GM21367 (cell line): Measurements from ENCODE around the gene PCNX2.
"Not testable (repeated sequence)": the region's sequence is repeated elsewhere in the genome, so short reads cannot be mapped to it uniquely, and the experiment has no call there.

Source experiments
- ATAC-seq: cut with Tn5 transposase; IDR thresholded peaks from one replicate; pipeline ENCODE4 v1.9.1; 2021; ENCODE audit not compliant: unreplicated experiment

The PCNX2 gene

DNA sequence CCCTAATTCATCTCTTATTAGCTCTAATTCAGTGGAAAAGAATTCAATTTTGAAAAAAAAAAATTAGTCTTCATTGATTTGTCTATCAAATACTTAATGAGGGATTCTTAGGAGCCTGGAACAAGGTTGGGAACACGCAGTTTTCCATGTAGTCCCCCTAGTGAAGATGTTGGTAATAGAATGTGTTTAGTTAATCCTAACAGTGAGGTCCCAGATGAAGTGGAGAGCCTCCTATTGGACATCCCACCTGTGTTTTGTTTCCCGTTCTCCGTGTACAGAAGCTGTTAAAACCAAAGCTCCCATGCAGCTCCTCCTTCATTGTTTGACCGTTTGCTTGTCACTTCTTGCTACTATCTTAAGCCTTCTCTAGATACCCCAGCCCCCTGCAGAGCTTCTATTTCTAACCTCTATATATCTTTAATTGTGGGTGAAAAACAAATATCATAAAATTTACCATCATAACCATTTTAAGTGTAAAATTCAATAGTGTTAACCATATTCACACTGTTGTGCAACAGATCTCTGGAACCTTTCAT, 67.5 kb downstream of the PCNX2 start:
- no peak for ATAC-seq

DNA sequence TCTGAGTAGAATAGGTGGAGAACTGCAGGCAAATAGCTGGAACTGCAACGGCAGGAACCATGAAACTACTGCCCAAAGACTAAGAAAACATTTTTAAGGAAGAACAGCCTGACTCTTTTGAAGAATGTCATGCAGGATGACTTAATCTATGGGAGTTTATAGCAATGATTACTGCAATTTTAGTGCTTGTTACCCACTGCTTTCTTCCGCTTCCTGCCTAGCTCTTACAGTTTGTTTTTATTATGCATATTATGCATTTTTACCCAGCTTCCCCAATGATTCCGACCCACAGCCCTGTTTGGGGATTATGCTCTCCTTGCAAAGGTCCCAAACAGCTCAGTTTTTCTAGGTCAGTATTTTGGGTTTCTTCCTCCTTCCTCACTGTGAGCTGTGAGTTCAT, 71.2 kb downstream of the PCNX2 start:
- ATAC-seq = no peak

DNA sequence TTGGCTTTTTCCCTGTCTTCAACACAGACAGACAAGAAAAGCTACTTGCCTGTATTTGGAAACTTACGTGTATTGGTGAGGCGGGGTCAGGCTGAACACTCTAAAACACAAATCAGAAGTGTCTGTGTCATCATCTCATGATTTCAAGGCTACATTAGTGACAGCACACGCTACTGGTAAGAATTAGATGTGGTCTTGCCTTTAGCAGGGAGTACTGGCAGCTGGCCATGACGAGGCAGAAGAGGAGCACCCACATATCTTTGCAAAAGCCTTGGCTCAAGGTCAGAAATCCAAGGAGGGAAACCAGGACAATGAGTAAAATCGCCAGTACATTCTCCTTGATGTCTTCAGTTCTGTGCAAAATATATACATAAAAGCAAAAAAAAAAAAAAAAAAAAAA, 77.7 kb downstream of the PCNX2 start:
- ATAC-seq = no peak

DNA sequence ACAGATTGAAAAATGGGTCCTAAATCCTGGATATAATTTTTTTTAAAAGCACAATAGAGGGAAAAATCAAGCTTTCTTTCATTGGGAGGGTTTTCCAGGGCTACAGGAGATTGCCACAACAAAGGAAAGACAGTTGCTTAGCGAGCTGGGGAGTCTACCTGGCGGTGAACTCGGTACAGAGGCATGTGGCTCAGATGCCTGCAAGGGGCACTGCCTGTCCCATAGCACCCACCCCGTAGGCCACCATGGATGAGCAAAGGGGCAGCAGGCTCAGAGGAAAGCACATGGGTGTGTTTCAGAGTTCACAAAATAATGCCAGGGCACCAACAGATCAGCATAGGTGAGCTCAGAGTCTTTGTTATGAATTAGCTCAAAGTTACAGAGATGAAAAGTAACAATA, 79.5 kb downstream of the PCNX2 start:
- ATAC-seq = no peak

- no peak for ATAC-seq
Observed at GRCh38 chr1:233215135-233215760, 80.3 kb downstream of the PCNX2 start.

- no peak for ATAC-seq
Observed at GRCh38 chr1:233211595-233211994, 83.9 kb downstream of the PCNX2 start.

DNA sequence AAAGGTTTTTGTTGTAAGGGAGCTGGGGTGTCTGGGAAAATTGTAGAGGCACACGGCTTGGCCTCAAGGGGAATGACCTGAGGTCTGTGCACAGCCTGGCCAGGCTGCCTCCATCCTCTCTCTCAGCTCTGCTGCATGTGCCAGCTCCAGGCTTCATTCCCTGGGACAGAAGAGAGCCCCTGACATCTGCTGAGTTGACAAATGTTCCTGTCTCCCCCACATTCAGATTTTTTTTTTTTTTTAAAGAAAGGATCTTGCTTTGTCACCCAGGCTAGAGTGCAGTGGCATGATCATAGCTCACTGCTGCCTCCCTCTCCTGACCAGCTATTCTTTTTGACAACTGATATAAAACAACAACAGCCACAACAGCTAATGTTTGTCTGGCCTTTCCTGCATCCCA, 84.4 kb downstream of the PCNX2 start:
- ATAC-seq = no peak

DNA sequence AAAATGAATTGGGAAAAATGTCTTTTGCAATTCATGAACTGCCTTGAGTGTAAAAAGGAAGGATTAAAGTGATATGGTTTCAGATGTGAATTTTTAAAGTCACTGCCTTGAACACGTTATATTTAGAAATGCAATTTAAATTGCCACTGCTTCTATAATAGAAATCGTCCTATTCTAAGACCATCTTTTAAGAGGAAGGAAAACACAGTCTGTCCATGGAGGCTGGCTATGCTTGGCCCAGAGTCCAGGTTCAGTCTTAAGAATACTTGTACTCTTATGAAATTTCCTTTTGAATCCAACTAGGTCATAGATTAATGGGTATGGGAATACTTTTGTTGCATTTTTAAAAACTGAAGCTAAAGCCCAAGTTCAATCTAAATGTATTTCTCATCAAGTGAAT, 86.0 kb downstream of the PCNX2 start:
- ATAC-seq = no peak

DNA sequence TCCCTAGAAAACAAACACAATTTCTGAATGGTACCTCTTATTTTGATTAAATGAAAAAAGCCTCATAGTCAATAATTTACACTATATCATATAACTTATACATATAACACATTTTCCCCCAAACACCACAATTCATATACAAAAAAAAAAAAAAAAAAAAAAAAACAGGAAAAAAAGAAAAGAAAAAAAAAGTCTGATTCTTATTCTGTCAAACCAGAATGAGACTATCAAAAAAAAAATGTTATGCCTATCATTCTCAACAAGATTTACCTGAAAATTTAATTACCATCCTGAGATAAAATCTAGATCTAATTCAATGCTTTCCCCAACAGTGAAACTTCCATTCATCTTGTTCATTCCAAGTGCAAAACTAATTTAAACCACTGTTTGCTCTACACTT, 86.8 kb downstream of the PCNX2 start:
- no peak for ATAC-seq

- no peak for ATAC-seq
Observed at GRCh38 chr1:233197940-233198339, 97.6 kb downstream of the PCNX2 start.

- no peak for ATAC-seq
Observed at GRCh38 chr1:233193741-233194140, 101.8 kb downstream of the PCNX2 start.

DNA sequence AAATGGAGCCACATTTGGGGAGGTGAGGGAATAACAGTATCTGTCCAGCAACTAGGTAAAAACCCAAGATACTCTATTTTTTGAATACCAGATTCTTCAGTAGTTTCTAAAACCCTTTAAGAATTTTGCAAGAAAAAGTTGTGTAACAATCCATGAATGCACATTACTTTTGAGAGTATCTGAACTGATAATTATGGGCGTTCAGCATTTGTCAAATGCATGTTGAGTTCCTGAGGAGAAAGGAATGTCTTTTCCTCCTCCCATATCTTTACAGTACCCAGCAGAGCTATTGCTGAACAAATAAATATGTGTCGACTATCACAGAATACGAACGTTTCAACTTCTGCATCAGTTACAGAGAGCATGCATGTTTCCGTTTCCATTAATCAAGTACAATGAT, 104.5 kb downstream of the PCNX2 start:
- no peak for ATAC-seq

GRCh38 chr1:233189526-233189925, 106.0 kb downstream of the PCNX2 start:
- ATAC-seq = no peak

DNA sequence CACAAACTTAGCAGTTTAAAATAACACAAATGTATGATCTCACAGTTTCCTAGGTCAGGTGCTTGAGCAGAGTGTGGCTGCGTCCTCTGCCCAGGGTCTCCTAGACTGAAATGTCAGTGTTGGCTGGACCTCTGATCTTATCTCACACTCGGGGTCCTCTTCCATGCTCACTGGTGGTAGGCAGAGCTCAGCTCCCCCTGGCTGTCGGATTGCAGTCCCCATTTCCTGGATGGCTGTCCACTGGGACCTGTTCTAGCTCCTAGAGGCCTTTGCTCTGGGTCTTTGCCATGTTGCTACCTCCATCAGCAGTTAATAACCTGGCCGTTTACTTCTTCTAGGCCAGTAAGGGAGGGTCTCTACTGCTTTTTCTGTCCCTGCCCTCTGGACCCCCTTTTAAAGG, 107.5 kb downstream of the PCNX2 start:
- no peak for ATAC-seq

DNA sequence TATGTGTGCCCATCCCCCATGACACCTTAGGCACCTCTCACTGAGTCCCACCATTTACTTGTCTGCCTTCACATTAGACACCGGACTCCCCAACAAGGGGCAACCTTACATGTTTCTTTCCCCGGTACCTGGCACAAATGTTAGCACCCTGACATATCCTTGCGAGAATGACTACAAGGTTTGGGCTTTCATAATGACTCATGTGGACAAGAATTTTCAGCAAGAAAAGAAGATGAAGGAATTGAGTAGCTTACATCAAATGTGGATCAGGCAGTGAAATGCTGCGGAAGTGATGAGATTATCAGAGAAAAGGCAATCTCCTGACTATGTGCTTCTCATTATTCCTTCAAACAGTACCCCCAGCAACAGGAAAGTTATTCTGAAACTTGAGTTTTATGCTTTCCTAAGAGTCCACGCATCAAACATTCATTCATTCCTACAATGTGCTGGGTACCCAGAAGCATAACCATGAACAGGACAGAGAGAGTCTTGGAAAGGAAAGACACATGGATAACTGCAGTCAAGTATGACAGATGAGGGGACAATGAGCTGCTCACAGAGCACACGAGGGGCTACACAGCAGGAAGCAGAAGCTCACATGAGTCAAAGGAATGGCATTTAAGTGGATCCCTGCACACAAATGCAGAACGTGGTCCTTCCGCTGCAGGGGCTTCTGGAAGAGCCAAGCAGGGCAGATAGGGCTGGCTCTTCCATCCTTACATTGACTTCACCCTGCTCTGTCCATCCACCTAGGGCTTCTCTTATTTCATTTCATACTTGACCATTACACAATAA, 112.1 kb downstream of the PCNX2 start:
- ATAC-seq = no peak

- ATAC-seq = no peak
Observed at GRCh38 chr1:233182587-233182986, 112.9 kb downstream of the PCNX2 start.

GRCh38 chr1:233180641-233181364, 114.7 kb downstream of the PCNX2 start:
- ATAC-seq = no peak

GRCh38 chr1:233179638-233180037, 115.9 kb downstream of the PCNX2 start:
- not testable (repeated sequence) for ATAC-seq

- ATAC-seq = no peak
Observed at GRCh38 chr1:233172201-233172600, 123.3 kb downstream of the PCNX2 start.

- no peak for ATAC-seq
Observed at GRCh38 chr1:233170741-233171140, 124.8 kb downstream of the PCNX2 start.

DNA sequence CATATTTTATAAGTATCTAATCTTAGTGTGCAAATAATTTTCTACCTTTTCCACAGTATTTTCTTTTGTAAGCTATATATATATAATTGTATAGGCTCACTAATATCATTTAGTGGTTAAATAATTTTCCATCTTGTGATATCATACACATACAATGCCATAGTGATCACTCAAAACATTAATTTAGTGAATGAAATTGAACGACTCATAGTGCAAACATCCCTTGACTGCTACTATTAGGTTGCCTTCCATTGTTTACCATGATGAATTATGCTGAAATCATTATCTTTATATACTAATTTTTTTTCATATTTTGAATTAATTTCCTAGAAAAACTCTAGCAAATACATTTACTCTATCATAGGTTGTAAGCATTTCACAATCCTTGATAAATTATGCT, 127.1 kb downstream of the PCNX2 start:
- ATAC-seq = no peak

DNA sequence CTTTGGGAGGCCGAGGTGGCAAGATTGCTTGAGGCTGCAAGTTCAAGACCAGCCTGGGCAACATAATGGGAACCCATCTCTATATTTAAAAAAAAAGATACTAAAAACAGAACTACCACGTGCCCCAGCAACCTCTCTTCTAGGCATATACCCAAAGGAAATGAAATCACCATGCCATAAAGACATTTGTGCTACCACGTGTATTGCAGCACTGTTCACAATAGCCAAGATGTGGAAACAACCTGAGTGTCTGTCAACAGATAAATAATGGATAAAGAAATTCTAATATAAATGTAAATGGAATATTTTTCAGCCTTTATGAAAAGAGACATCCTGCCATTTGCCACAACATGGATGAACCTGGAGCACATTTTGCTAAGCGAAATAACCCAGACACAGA, 128.6 kb downstream of the PCNX2 start:
- no peak for ATAC-seq
